Lower leg skin (tissue), 3 donors: Measurements from ENCODE around the gene TIMM44.

Experiments used
- CTCF ChIP-seq, 3 donors: fragments of 450-650 bp; IDR thresholded peaks; one replicate each; pipeline ENCODE4 v1.5.1; 2016; ENCODE audit warnings: antibody characterized with exemption in 3 of 3, mild to moderate bottlenecking in 3 of 3, moderate library complexity in 2 of 3
- POLR2A ChIP-seq, 2 donors: fragments of 450-650 bp; IDR thresholded peaks; one replicate each; pipeline ENCODE4 v1.6.1; 2016 to 2017; ENCODE audit warnings: antibody characterized with exemption in 2 of 2, mild to moderate bottlenecking in 1 of 2, moderate library complexity in 1 of 2

GRCh38 chr19:7922836-7923195 is 20.6 kb downstream of the TIMM44 start:
- TF ChIP-seq CTCF (IDR thresholded peaks at IDR 0.05) (no peak), POLR2A (IDR thresholded peaks at IDR 0.05) (no peak)
